Muscle of arm (tissue), 12 donors: Measurements from ENCODE around the gene TAGAP. TPM values are rescaled to one million over a fixed set of nuclear protein-coding genes. Genes with fewer than 3 reads are reported as not detected.

Experiments
- polyA plus RNA-seq, 12 donors: library from polyadenylated mRNA; unstranded; fragments of 120-200 nt; gene quantifications; one replicate each; pipeline ENCODE4 v1.2.1, GENCODE V29; 2013; ENCODE audit not compliant: insufficient read length in 12 of 12

The TAGAP gene
- polyA plus RNA-seq, 12 donors, result 0.71 to 3.0 (median 0.86) TPM; not detected in 2

Other genes starting within 250 kb of the TAGAP start
- 10 to 100 TPM in 11 of 12 donors, not detected in 1; 24.0 to 86.6 (median 33.7) TPM for gene EZR, start 225.6 kb downstream of the TAGAP start, polyA plus RNA-seq
- gene RSPH3, start 44.8 kb downstream of the TAGAP start, polyA plus RNA-seq, result 1 to 10 TPM in 11 of 12 donors, not detected in 1; 2.7 to 7.9 (median 4.0) TPM
- gene FNDC1, start 124.4 kb upstream of the TAGAP start, polyA plus RNA-seq, result 100 to 1,000 TPM in 11 of 12 donors, 10 to 100 TPM in 1; 68.9 to 579 (median 202) TPM